Effector memory CD8-positive, alpha-beta T cell (primary cell): Measurements from ENCODE around the gene GPC3.

Source experiments
- ATAC-seq: fragments of 150-1000 bp; cut with Tn5 transposase; replicated peaks from 2 replicates; pipeline ENCODE4 v1.10.0; 2021; ENCODE audit warnings: mild to moderate bottlenecking, moderate library complexity
- DNase-seq, 3 experiments: peaks; one replicate each; pipeline ENCODE4 v3.0.0; 2021
- H3K27ac Mint-ChIP-seq, 2 donors: one replicate each; pipeline ENCODE4 v1.8.0; 2022; ENCODE audit warnings: mild to moderate bottlenecking in 2 of 2, mixed read lengths in 2 of 2, moderate library complexity in 2 of 2
- H3K27me3 Mint-ChIP-seq, 2 donors: one replicate each; pipeline ENCODE4 v1.8.0; 2022; ENCODE audit warnings: mixed read lengths in 2 of 2
- H3K36me3 Mint-ChIP-seq: one replicate; pipeline ENCODE4 v1.8.0; 2022; ENCODE audit warnings: mild to moderate bottlenecking, moderate library complexity, mixed read lengths; ENCODE audit not compliant: insufficient read depth
- H3K4me1 Mint-ChIP-seq, 2 donors: one replicate each; pipeline ENCODE4 v1.8.0; 2022; ENCODE audit warnings: low read depth in 2 of 2, mixed read lengths in 2 of 2
- H3K4me3 Mint-ChIP-seq, 2 donors: one replicate each; pipeline ENCODE4 v1.8.0; 2022; ENCODE audit warnings: mild to moderate bottlenecking in 2 of 2, mixed read lengths in 2 of 2, moderate library complexity in 2 of 2
- H3K9me3 Mint-ChIP-seq, 2 donors: one replicate each; pipeline ENCODE4 v1.8.0; 2022; ENCODE audit warnings: mixed read lengths in 2 of 2

GPC3 gene

DNA sequence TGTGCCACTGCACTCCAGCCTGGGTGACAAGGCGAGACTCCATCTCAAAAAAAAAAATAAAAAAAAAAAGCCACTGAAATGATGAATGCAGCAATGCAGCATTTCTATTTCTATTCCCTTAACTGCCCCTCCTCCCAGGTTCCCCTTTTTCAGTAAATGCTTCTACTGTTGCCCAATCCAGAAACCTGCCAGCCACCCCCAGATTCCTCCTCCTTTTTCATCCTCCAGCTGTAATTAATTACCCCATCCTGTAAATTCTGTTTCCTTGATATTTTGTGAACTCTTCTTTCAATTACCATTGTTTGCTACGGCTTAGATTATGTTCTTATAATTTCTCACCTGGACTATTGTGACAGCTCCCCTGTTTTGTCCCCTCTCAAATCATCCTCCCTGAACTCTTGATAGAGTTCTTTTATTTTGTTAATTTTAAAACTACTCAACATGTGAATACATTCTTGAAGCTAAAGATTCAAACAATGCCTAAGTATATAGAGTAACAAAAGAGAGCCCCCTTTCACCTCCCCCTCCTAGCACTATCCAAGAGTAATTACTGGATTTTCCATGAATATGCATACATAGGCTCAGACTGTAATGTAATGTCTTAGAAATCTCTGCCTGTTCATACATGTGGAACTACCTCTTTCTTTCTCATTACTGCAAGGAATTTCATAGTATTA is 429.5 kb downstream of the GPC3 start:
- Mint-ChIP-seq H3K27ac (no peak overlapping the region), H3K9me3 (peaks cover 0 to 2% of the 10 kb centered on the region in 2 donors), H3K27me3 (no peaks in the 10 kb centered on the region), H3K36me3 (no peaks in the 10 kb centered on the region), H3K4me3 (no peak overlapping the region), H3K4me1 (no peaks in the 10 kb centered on the region)
- DNase-seq = no peak
- ATAC-seq = no peak

DNA sequence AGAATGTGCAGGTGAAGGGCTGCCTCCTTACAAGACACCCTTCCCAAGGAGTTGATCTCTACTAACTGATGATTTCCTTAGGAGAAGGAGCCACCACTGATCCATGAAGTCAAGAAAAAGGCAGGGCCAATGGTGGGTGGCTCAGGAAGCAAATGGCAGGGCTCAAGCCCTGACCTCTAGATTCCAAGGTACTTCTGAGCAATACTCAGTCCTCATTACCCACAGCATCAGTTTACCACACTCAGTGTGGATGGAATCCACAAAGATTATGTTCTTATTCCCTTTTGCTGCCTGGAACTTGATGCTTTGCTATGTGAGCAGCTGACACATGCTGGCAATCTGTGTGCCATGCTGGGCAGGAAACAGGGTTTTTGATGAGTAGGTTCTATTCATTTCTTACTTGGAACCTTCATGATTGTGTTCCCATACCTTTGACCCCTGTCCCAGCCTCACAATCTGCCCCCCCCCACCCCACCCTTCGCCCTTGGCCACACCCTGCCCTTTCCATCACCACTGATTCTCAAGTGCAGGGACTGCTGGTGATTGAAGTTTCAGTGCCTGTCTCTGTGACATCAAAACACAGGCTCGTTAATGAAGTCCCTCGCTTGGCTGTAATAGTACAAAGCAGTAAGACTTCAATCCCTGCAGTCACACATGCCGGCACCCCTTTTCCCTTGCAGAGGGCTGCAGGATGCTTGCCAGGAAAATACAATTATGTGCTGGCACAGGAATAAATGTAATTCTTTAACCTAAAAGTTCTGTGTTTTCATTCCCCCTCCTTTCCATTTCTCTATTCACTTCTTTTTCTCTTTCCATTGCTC is 434.5 kb downstream of the GPC3 start:
- H3K36me3 Mint-ChIP-seq = no peaks in the 10 kb centered on the region
- H3K9me3 Mint-ChIP-seq = no peaks in the 10 kb centered on the region
- H3K27me3 Mint-ChIP-seq = no peaks in the 10 kb centered on the region
- ATAC-seq (no peak), DNase-seq (no peak)
- H3K4me3 Mint-ChIP-seq = no peak overlapping the region
- H3K27ac Mint-ChIP-seq = no peak overlapping the region
- no peaks in the 10 kb centered on the region for H3K4me1 Mint-ChIP-seq

DNA sequence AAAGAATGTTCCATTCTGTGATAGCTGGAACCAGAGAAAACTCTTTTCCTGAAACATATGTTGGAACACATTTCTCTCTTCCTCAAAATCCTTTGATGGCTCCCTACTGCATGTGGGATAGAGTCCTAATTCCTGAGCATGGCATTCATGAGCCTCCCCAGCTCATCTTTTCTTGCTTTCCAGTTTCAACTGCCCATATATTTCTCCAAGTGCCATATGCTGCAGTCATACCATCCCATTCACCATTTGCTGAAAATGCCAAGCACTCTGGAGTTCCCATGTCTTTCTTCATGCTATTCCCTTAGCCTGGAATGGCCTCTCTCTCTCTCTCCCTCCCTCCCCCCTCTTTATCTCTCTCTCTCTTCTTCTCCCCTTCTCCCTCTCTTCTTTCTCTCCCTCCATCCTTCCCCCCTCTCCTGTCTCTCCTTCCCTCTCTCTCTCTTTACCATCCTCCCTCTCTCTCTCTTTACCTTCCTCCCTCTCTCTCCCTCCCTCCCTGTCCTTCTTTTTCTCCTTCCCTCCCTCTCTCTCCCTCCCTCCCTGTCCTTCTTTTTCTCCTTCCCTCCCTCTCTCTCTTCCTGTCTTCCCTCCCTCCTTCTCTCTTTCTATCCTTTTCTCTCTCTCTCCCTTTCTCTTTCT is 436.0 kb downstream of the GPC3 start:
- Mint-ChIP-seq H3K9me3 (no peaks in the 10 kb centered on the region), H3K27ac (no peak overlapping the region), H3K4me3 (no peak overlapping the region), H3K36me3 (no peaks in the 10 kb centered on the region), H3K4me1 (no peaks in the 10 kb centered on the region), H3K27me3 (no peaks in the 10 kb centered on the region)
- ATAC-seq = no peak
- no peak for DNase-seq

DNA sequence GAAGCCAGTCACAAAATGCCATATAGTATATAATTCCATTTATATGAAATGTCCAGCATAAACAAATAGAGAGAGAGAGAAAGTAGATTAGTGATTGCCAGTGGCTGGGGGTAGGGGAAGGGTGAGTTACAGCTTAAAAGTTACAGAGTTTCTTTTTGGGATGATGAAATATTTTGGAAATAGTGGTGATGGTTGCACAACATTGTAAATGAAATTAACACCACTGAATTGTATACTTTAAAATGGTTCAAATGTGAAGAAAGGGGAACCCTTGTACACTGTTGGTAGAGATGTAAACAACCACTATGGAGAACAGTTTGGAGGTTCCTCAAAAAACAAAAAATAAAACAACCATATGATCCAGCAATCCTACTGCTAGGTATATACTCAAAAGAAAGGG is 439.0 kb downstream of the GPC3 start:
- H3K4me3 Mint-ChIP-seq = no peak overlapping the region
- no peak overlapping the region for H3K27ac Mint-ChIP-seq
- no peaks in the 10 kb centered on the region for H3K36me3 Mint-ChIP-seq
- no peaks in the 10 kb centered on the region for H3K4me1 Mint-ChIP-seq
- DNase-seq (no peak), ATAC-seq (no peak)
- no peaks in the 10 kb centered on the region for H3K9me3 Mint-ChIP-seq
- H3K27me3 Mint-ChIP-seq = no peaks in the 10 kb centered on the region

- no peaks in the 10 kb centered on the region for H3K4me1 Mint-ChIP-seq
- no peaks in the 10 kb centered on the region for H3K9me3 Mint-ChIP-seq
- no peak overlapping the region for H3K27ac Mint-ChIP-seq
- ATAC-seq = no peak
- no peaks in the 10 kb centered on the region for H3K36me3 Mint-ChIP-seq
- no peaks in the 10 kb centered on the region for H3K27me3 Mint-ChIP-seq
- DNase-seq = no peak
- no peak overlapping the region for H3K4me3 Mint-ChIP-seq
These were observed 440.6 kb downstream of the GPC3 start for GRCh38 chrX:133544778-133545177.

GRCh38 chrX:133544115-133544514 is 441.3 kb downstream of the GPC3 start:
- no peak for ATAC-seq
- H3K4me3 Mint-ChIP-seq = no peak overlapping the region
- no peaks in the 10 kb centered on the region for H3K4me1 Mint-ChIP-seq
- H3K27ac Mint-ChIP-seq = no peak overlapping the region
- H3K36me3 Mint-ChIP-seq = no peaks in the 10 kb centered on the region
- H3K9me3 Mint-ChIP-seq = no peaks in the 10 kb centered on the region
- H3K27me3 Mint-ChIP-seq = no peaks in the 10 kb centered on the region
- no peak for DNase-seq

- no peak overlapping the region for H3K4me3 Mint-ChIP-seq
- H3K27me3 Mint-ChIP-seq = no peaks in the 10 kb centered on the region
- no peaks in the 10 kb centered on the region for H3K36me3 Mint-ChIP-seq
- H3K4me1 Mint-ChIP-seq = no peaks in the 10 kb centered on the region
- H3K9me3 Mint-ChIP-seq = no peaks in the 10 kb centered on the region
- ATAC-seq (no peak), DNase-seq (no peak)
- no peak overlapping the region for H3K27ac Mint-ChIP-seq
These were observed 441.7 kb downstream of the GPC3 start for GRCh38 chrX:133543654-133544053.

- Mint-ChIP-seq H3K27me3 (no peaks in the 10 kb centered on the region), H3K9me3 (no peaks in the 10 kb centered on the region), H3K27ac (no peak overlapping the region), H3K36me3 (no peaks in the 10 kb centered on the region), H3K4me3 (no peak overlapping the region), H3K4me1 (no peaks in the 10 kb centered on the region)
- no peak for DNase-seq
- no peak for ATAC-seq
These were observed 442.9 kb downstream of the GPC3 start for GRCh38 chrX:133542476-133542875.

DNA sequence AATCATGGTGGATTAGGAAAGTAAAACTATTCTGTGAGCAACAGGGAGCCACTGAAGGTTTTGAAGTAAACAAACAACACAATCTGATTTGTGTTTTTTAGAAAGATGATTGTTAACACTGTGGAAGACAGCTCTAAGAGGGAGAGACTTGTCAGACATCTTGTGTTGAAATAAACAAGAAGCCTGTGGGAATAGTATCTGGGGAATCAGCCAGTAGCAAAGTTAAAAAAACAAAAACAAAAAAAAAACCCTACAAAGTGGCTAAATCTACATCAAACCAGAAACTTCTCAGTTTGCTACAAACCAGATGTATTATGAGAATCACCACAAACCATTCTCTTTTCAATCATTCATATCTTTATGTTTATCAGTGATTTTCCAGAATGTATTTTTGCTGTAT is 444.4 kb downstream of the GPC3 start:
- DNase-seq (no peak), ATAC-seq (no peak)
- H3K4me3 Mint-ChIP-seq = no peak overlapping the region
- no peaks in the 10 kb centered on the region for H3K4me1 Mint-ChIP-seq
- no peak overlapping the region for H3K27ac Mint-ChIP-seq
- H3K36me3 Mint-ChIP-seq = no peaks in the 10 kb centered on the region
- H3K27me3 Mint-ChIP-seq = no peaks in the 10 kb centered on the region
- H3K9me3 Mint-ChIP-seq = no peaks in the 10 kb centered on the region

- no peaks in the 10 kb centered on the region for H3K36me3 Mint-ChIP-seq
- H3K4me3 Mint-ChIP-seq = no peak overlapping the region
- DNase-seq (no peak), ATAC-seq (no peak)
- H3K9me3 Mint-ChIP-seq = no peaks in the 10 kb centered on the region
- H3K27me3 Mint-ChIP-seq = no peaks in the 10 kb centered on the region
- H3K27ac Mint-ChIP-seq = no peak overlapping the region
- no peaks in the 10 kb centered on the region for H3K4me1 Mint-ChIP-seq
These were observed 447.2 kb downstream of the GPC3 start for GRCh38 chrX:133538148-133538547.

- no peak for ATAC-seq
- Mint-ChIP-seq H3K27ac (no peak overlapping the region), H3K4me3 (no peak overlapping the region), H3K9me3 (no peaks in the 10 kb centered on the region), H3K36me3 (no peaks in the 10 kb centered on the region), H3K27me3 (no peaks in the 10 kb centered on the region), H3K4me1 (no peaks in the 10 kb centered on the region)
- no peak for DNase-seq
These were observed 448.3 kb downstream of the GPC3 start for GRCh38 chrX:133537142-133537541.

GRCh38 chrX:133535066-133535465 is 450.3 kb downstream of the GPC3 start:
- Mint-ChIP-seq H3K36me3 (no peaks in the 10 kb centered on the region), H3K4me1 (no peaks in the 10 kb centered on the region), H3K9me3 (no peaks in the 10 kb centered on the region), H3K27ac (no peak overlapping the region), H3K27me3 (no peaks in the 10 kb centered on the region), H3K4me3 (no peak overlapping the region)
- ATAC-seq (no peak), DNase-seq (no peak)

DNA sequence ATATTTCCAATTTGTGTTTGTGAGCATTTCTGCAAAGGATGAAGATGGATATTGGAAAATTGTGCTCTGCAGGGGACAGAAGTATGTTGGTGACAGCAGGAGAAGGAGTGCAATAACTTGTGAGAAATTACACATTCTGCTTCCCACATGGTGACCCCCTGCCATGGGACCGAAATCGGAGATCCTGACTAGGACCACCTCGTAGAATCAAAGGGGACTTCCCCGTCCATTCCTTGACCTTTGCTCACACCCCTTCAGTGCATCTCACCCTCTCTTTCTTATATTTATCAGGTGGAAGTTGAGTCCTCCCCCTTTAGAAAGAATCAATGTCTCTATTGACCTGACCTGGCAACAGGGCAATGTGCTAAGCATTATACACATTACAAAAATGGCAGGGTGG is 451.2 kb downstream of the GPC3 start:
- Mint-ChIP-seq H3K4me3 (no peak overlapping the region), H3K27me3 (no peaks in the 10 kb centered on the region), H3K9me3 (no peaks in the 10 kb centered on the region), H3K36me3 (no peaks in the 10 kb centered on the region), H3K4me1 (no peaks in the 10 kb centered on the region), H3K27ac (no peak overlapping the region)
- no peak for ATAC-seq
- no peak for DNase-seq

- DNase-seq (no peak), ATAC-seq (no peak)
- no peaks in the 10 kb centered on the region for H3K36me3 Mint-ChIP-seq
- H3K27ac Mint-ChIP-seq = no peak overlapping the region
- H3K27me3 Mint-ChIP-seq = no peaks in the 10 kb centered on the region
- H3K9me3 Mint-ChIP-seq = no peaks in the 10 kb centered on the region
- no peak overlapping the region for H3K4me3 Mint-ChIP-seq
- no peaks in the 10 kb centered on the region for H3K4me1 Mint-ChIP-seq
These were observed 452.1 kb downstream of the GPC3 start for GRCh38 chrX:133533249-133533648.
